ENCODE measurements around the gene RNPEP. TPM values are rescaled to one million over a fixed set of nuclear protein-coding genes. Genes with fewer than 3 reads are reported as not detected.

The RNPEP gene
- total and polyA plus RNA-seq, 2 experiments from 2014 or later: 32.1 to 80.3 TPM

- DNase-seq (ENCODE audit: low spot score): no peak
- no peaks in the 10 kb centered on the region for H4K20me1 ChIP-seq (replicated peaks; ENCODE audit: insufficient read depth)
- peaks cover 4% of the 10 kb centered on the region; the same call in 1 of the 2 replicates for H3K4me1 ChIP-seq (ENCODE audit: insufficient read depth)
- H3K27me3 ChIP-seq (ENCODE audit: insufficient read depth): peaks cover 18% of the 10 kb centered on the region
- H2AFZ ChIP-seq: peak overlapping the region; percentile 93
- peaks cover 35% of the 10 kb centered on the region for H3K4me1 Mint-ChIP-seq
- no peak for ATAC-seq
- no peaks in the 10 kb centered on the region for H3K36me3 ChIP-seq (ENCODE audit: insufficient read depth)
- H3K9me2 ChIP-seq (ENCODE audit: insufficient read depth): no peaks in the 10 kb centered on the region
- no peaks in the 10 kb centered on the region for H3K9me3 Mint-ChIP-seq
- H3F3A ChIP-seq (replicated peaks; ENCODE audit: low read depth): peaks cover 6% of the 10 kb centered on the region; the same call in 1 of the 2 replicates
- H3K27me3 Mint-ChIP-seq (ENCODE audit: insufficient read depth, low read depth, poor library complexity): peaks cover 22% of the 10 kb centered on the region
- H3K79me2 ChIP-seq (replicated peaks; ENCODE audit: insufficient read depth): no peaks in the 10 kb centered on the region
- TF ChIP-seq REST (IDR thresholded peaks at IDR 0.05; ENCODE audit: unreplicated experiment) (no peak), CREB1 (CRISPR knock-in tag; IDR thresholded peaks at IDR 0.05; ENCODE audit: low read depth) (no peak), EZH2 (IDR thresholded peaks at IDR 0.05; ENCODE audit: low read depth, unreplicated experiment) (no peak), ZNF114 (CRISPR knock-in tag; IDR thresholded peaks at IDR 0.05) (no peak), CTCF (conservative IDR thresholded peaks at IDR 0.05; ENCODE audit: low read depth in 2 of 2) (no peak), ZNF462 (CRISPR knock-in tag; IDR thresholded peaks at IDR 0.05) (no peak), ETS1 (IDR thresholded peaks at IDR 0.05) (no peak), JUNB (IDR thresholded peaks at IDR 0.05; ENCODE audit: unreplicated experiment) (no peak), POLR2AphosphoS5 (IDR thresholded peaks at IDR 0.05; ENCODE audit: low read depth) (no peak), EZH2phosphoT487 (IDR thresholded peaks at IDR 0.05; ENCODE audit: unreplicated experiment) (no peak), ZNF331 (CRISPR knock-in tag; IDR thresholded peaks at IDR 0.05; ENCODE audit: low read depth) (no peak), STAT1 (IDR thresholded peaks at IDR 0.05; ENCODE audit: unreplicated experiment) (no peak), NANOG (IDR thresholded peaks at IDR 0.05; ENCODE audit: borderline replicate concordance) (no peak)
- no peak overlapping the region for H3K27ac Mint-ChIP-seq
- H3K4me2 ChIP-seq: peak overlapping the region; percentile 87
- H3K36me3 Mint-ChIP-seq (ENCODE audit: low read depth): no peaks in the 10 kb centered on the region
- H3K4me3 ChIP-seq: peak overlapping the region; percentile 55
- H3K4me3 Mint-ChIP-seq: peak overlapping the region; percentile 84
- H3K27ac ChIP-seq (ENCODE audit: low read depth): no peak overlapping the region
Observed at GRCh38 chr1:201945863-201946223, 36.6 kb upstream of the RNPEP start.

Measured in GM23338 (cell line).